Natural killer cell (primary cell): ENCODE results near the gene KMT2A. TPM values are rescaled to one million over a fixed set of nuclear protein-coding genes. Genes with fewer than 3 reads are reported as not detected.

Experiments
- ATAC-seq, 3 donors: fragments of 150-1000 bp in 2 of 3; fragments of 200-7000 bp in 1 of 3; cut with Tn5 transposase; 1 replicate in 1 of 3; 2 replicates in 2 of 3; pipeline ENCODE4 v1.10.0; 2021; ENCODE audit warnings: mild to moderate bottlenecking in 2 of 3, moderate library complexity in 2 of 3
- DNase-seq, 2 donors: peaks; one replicate each; pipeline versions ENCODE4 v3.0.0 to v3.0.0-alpha.2; 2013 to 2021; ENCODE audit warnings: mixed read lengths in 1 of 2
- H3K27ac ChIP-seq: one replicate; pipeline ENCODE4 v1.5.1; 2013; ENCODE audit warnings: mild to moderate bottlenecking, low read length
- H3K27me3 ChIP-seq: one replicate; pipeline ENCODE4 v1.6.1; 2013; ENCODE audit warnings: low read length; ENCODE audit not compliant: control insufficient read depth, insufficient read depth
- H3K36me3 ChIP-seq: one replicate; pipeline ENCODE4 v1.6.1; 2013; ENCODE audit warnings: low read length; ENCODE audit not compliant: control insufficient read depth, insufficient read depth
- H3K4me1 ChIP-seq: one replicate; pipeline ENCODE4 v1.6.1; 2013; ENCODE audit warnings: low read length; ENCODE audit not compliant: control insufficient read depth, insufficient read depth
- H3K4me3 ChIP-seq: one replicate; pipeline ENCODE4 v1.5.1; 2013; ENCODE audit warnings: low read length
- H3K9me3 ChIP-seq: one replicate; pipeline ENCODE4 v1.6.1; 2013; ENCODE audit warnings: low read length; ENCODE audit not compliant: control insufficient read depth, insufficient read depth
- H3K27ac Mint-ChIP-seq, 2 donors: one replicate each; pipeline ENCODE4 v1.8.0; 2022; ENCODE audit warnings: mild to moderate bottlenecking in 2 of 2, mixed read lengths in 2 of 2, moderate library complexity in 1 of 2
- H3K27me3 Mint-ChIP-seq, 2 donors: one replicate each; pipeline ENCODE4 v1.8.0; 2022; ENCODE audit warnings: low read depth in 2 of 2, mixed read lengths in 2 of 2
- H3K36me3 Mint-ChIP-seq: one replicate; pipeline ENCODE4 v1.8.0; 2022; ENCODE audit warnings: mixed read lengths
- H3K4me1 Mint-ChIP-seq, 2 donors: one replicate each; pipeline ENCODE4 v1.8.0; 2022; ENCODE audit warnings: mixed read lengths in 2 of 2
- H3K4me3 Mint-ChIP-seq: one replicate; pipeline ENCODE4 v1.8.0; 2022; ENCODE audit warnings: mild to moderate bottlenecking, moderate library complexity, mixed read lengths
- H3K9me3 Mint-ChIP-seq, 2 donors: one replicate each; pipeline ENCODE4 v1.8.0; 2022; ENCODE audit warnings: mixed read lengths in 2 of 2
- CTCF ChIP-seq: fragments of 200-600 bp; IDR thresholded peaks from one replicate; pipeline ENCODE4 v1.8.0; 2022; ENCODE audit warnings: antibody characterized with exemption
- WGBS: methylation state at CpG from one replicate; pipeline ENCODE4 v1.1.7; 2013; ENCODE audit warnings: missing lambda C conversion rate; ENCODE audit not compliant: insufficient coverage; 5-methylcytosine and 5-hydroxymethylcytosine counted together
- intact Hi-C: fragments of 100-400 bp; cut with micrococcal nuclease; formaldehyde crosslinking; loops from one replicate; pipeline ENCODE4 v1.14.2; 2022
- total RNA-seq, 4 donors: library from RNA; stranded (reverse); fragments of 120-200 nt in 1 of 4; gene quantifications; one replicate each; pipeline versions ENCODE4 v1.2.3 to v1.2.4, GENCODE V29; 2013 to 2022

The KMT2A gene
- total RNA-seq, 3 donors from 2014 or later (not counting 1 experiment from before 2014, with no cell fraction given) = 146 to 176 (median 157) TPM

- DNase-seq (no peak), ATAC-seq (no peak)
- Histone ChIP-seq H3K4me3 (no peak overlapping the region), H3K9me3 (no peaks in the 10 kb centered on the region), H3K36me3 (peaks cover 71% of the 10 kb centered on the region), H3K27me3 (no peaks in the 10 kb centered on the region), H3K27ac (no peak overlapping the region), H3K4me1 (no peaks in the 10 kb centered on the region)
- Mint-ChIP-seq H3K36me3 (peaks cover 15% of the 10 kb centered on the region), H3K4me1 (peaks cover 0 to 7% of the 10 kb centered on the region in 2 donors), H3K4me3 (no peak overlapping the region), H3K27ac (no peak overlapping the region), H3K9me3 (no peaks in the 10 kb centered on the region), H3K27me3 (no peaks in the 10 kb centered on the region)
- intact Hi-C loops = no loop called here
- WGBS = 92% methylated on average over 6 of the region's 6 CpGs
- no peak for TF ChIP-seq CTCF
These were observed 83.3 kb downstream of the KMT2A start for GRCh38 chr11:118519549-118519948.

- no peak for ATAC-seq
- Histone ChIP-seq H3K9me3 (no peaks in the 10 kb centered on the region), H3K27ac (no peak overlapping the region), H3K27me3 (no peaks in the 10 kb centered on the region), H3K36me3 (peaks cover 59% of the 10 kb centered on the region), H3K4me3 (no peak overlapping the region), H3K4me1 (no peaks in the 10 kb centered on the region)
- Mint-ChIP-seq H3K9me3 (no peaks in the 10 kb centered on the region), H3K4me1 (peaks cover 1 to 10% of the 10 kb centered on the region in 2 donors), H3K4me3 (no peak overlapping the region), H3K27me3 (no peaks in the 10 kb centered on the region), H3K27ac (no peak overlapping the region), H3K36me3 (peaks cover 15% of the 10 kb centered on the region)
- DNase-seq = no peak
- intact Hi-C loops = no loop called here
- TF ChIP-seq CTCF = no peak
- WGBS = 78% methylated on average over 13 of the region's 13 CpGs
These were observed 85.6 kb downstream of the KMT2A start for GRCh38 chr11:118521892-118522311.

GRCh38 chr11:118522571-118523072 is 86.3 kb downstream of the KMT2A start:
- peaks cover 55% of the 10 kb centered on the region for H3K36me3 ChIP-seq
- H3K36me3 Mint-ChIP-seq = peaks cover 15% of the 10 kb centered on the region

More at GRCh38 chr11:118522571-118523072, 86.3 kb downstream of the KMT2A start:
- no peaks in the 10 kb centered on the region for H3K27me3 Mint-ChIP-seq
- H3K4me3 Mint-ChIP-seq = no peak overlapping the region
- Histone ChIP-seq H3K4me1 (no peaks in the 10 kb centered on the region), H3K9me3 (no peaks in the 10 kb centered on the region), H3K27me3 (no peaks in the 10 kb centered on the region), H3K27ac (no peak overlapping the region), H3K4me3 (no peak overlapping the region)
- peaks cover 8 to 14% of the 10 kb centered on the region in 2 donors for H3K4me1 Mint-ChIP-seq
- TF ChIP-seq CTCF = no peak
- H3K27ac Mint-ChIP-seq = peak overlapping the region in 1 of 2 donors; percentile 41
- intact Hi-C loops = no loop called here
- no peak for DNase-seq
- ATAC-seq = no peak
- no peaks in the 10 kb centered on the region for H3K9me3 Mint-ChIP-seq
- WGBS = 76% methylated on average over 6 of the region's 6 CpGs
